Dermis blood vessel endothelial cell (primary cell): ENCODE data around the gene EVPL. TPM values are rescaled to one million over a fixed set of nuclear protein-coding genes. Genes with fewer than 3 reads are reported as not detected.
A peak's percentile ranks its signal among the peaks of the same experiment; 100 is the strongest.
"Not testable (repeated sequence)": the region's sequence is repeated elsewhere in the genome, so short reads cannot be mapped to it uniquely, and the experiment has no call there.

ENCODE experiments used
- DNase-seq: peaks from one replicate; pipeline ENCODE4 v3.0.0; 2010
- total RNA-seq: library from RNA; depleted of rRNA; stranded (reverse); fragments of >200 nt; gene quantifications from 2 replicates; pipeline ENCODE4 v1.2.3, GENCODE V29; 2014

The EVPL gene
- total RNA-seq, result under 0.01 and 0.05 TPM in 2 replicates

GRCh38 chr17:76027159-76027839 lies at the start of gene EVPL:
Gene EVPL (minus strand): TSS chr17:76027306. CDS start chr17:76027198, 108 bp downstream.
- DNase-seq, result no peak

GRCh38 chr17:76076146-76076764 lies 49.1 kb upstream of the EVPL start:
- no peak for DNase-seq

GRCh38 chr17:76075364-76076145 lies 48.4 kb upstream of the EVPL start:
- DNase-seq, result peak; percentile 55

GRCh38 chr17:76074390-76075363 lies 47.6 kb upstream of the EVPL start, which contains the start of gene GALR2:
Gene GALR2 (plus strand): TSS chr17:76074781. CDS start chr17:76074884, 103 bp downstream.
- DNase-seq, result no peak

GRCh38 chr17:76072148-76072858 lies 45.2 kb upstream of the EVPL start, which contains the start of gene SRP68:
Gene SRP68 (minus strand): TSS chr17:76072517. CDS start chr17:76072491, 26 bp downstream.
- peak; percentile 96 for DNase-seq

GRCh38 chr17:76071531-76072147 lies 44.5 kb upstream of the EVPL start:
- no peak for DNase-seq

- DNase-seq, result no peak
Observed at GRCh38 chr17:76065775-76066174, 38.7 kb upstream of the EVPL start.

GRCh38 chr17:76063875-76064546 lies 36.9 kb upstream of the EVPL start:
- no peak for DNase-seq

GRCh38 chr17:76058264-76058663 lies 31.2 kb upstream of the EVPL start:
- DNase-seq, result not testable (repeated sequence)

GRCh38 chr17:76056882-76057281 lies 29.8 kb upstream of the EVPL start:
- DNase-seq, result no peak

- DNase-seq, result no peak
Observed at GRCh38 chr17:76054112-76054476, 27.0 kb upstream of the EVPL start.

- DNase-seq, result peak; percentile 73
Observed at GRCh38 chr17:76053246-76054111, 26.4 kb upstream of the EVPL start.

GRCh38 chr17:76051561-76051960 lies 24.5 kb upstream of the EVPL start:
- DNase-seq, result no peak

- DNase-seq, result no peak
Observed at GRCh38 chr17:76050538-76051467, 23.7 kb upstream of the EVPL start.

GRCh38 chr17:76049836-76050537 lies 22.9 kb upstream of the EVPL start:
- DNase-seq, result no peak

GRCh38 chr17:76049239-76049638 lies 22.1 kb upstream of the EVPL start:
- no peak for DNase-seq

GRCh38 chr17:76048711-76049110 lies 21.6 kb upstream of the EVPL start:
- peak; percentile 37 for DNase-seq
